ENCODE measurements around the gene FYN.

FYN gene

DNA sequence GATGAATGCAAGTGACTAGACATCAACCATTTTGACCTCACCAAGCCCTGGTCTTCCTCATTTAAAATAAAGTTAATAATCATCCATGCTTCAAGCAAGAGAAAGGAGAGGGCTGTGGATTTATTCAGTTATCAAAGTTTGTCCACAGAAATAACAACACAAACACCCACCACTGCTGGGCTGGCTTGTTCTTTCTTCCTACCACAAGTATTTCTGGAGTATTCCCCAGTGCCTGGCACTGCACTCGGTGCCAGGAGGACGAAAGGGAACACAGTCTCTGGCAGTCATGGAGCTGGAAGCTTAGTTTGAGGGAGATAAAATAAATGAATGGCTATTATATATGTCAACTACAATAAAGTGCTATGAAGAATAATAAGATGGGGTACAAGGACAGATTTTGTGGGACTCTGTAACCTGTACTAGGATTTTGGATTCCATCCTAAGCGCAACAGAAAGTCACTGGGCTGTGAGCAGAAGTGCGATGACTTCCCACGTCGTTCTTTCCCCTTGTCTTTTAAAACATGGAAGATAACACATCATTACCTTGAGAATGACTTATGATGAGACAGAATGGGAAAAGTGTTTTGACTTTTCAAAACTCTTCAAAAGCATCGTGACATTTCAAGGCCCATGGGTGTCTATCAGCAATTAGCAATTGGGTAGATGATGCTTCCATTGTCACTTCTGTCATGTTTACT, 193.1 kb downstream of the FYN start:
- Histone ChIP-seq H4K20me1 (ENCODE audit: insufficient read depth, low read length) (no peaks in the 10 kb centered on the region), H3K27me3 (ENCODE audit: insufficient read depth, low read length, poor library complexity) (no peaks in the 10 kb centered on the region), H3K79me2 (ENCODE audit: insufficient read depth, low read length) (no peaks in the 10 kb centered on the region), H3K4me1 (ENCODE audit: insufficient read depth, low read length) (no peaks in the 10 kb centered on the region), H2AFZ (ENCODE audit: low read depth, low read length) (no peak overlapping the region), H3K4me3 (ENCODE audit: low read depth in 1 of 2, low read length in 2 of 2) (no peak overlapping the region), H3K36me3 (ENCODE audit: insufficient read depth, low read length) (peaks cover 77% of the 10 kb centered on the region), H3K27ac (ENCODE audit: low read length) (no peak overlapping the region), H3K4me2 (ENCODE audit: insufficient read depth, low read length) (no peak overlapping the region), H3K9me3 (ENCODE audit: insufficient read depth, low read length, severe bottlenecking) (no peaks in the 10 kb centered on the region), H3K9ac (ENCODE audit: low read depth, low read length) (no peak overlapping the region)
- ATAC-seq (ENCODE audit: insufficient read depth, low read depth) (no peak), DNase-seq (no peak)
- TF ChIP-seq EZH2 (IDR thresholded peaks at IDR 0.05; ENCODE audit: borderline replicate concordance, low read depth, low read length, severe bottlenecking), result no peak
- TF ChIP-seq, protein P1, sequence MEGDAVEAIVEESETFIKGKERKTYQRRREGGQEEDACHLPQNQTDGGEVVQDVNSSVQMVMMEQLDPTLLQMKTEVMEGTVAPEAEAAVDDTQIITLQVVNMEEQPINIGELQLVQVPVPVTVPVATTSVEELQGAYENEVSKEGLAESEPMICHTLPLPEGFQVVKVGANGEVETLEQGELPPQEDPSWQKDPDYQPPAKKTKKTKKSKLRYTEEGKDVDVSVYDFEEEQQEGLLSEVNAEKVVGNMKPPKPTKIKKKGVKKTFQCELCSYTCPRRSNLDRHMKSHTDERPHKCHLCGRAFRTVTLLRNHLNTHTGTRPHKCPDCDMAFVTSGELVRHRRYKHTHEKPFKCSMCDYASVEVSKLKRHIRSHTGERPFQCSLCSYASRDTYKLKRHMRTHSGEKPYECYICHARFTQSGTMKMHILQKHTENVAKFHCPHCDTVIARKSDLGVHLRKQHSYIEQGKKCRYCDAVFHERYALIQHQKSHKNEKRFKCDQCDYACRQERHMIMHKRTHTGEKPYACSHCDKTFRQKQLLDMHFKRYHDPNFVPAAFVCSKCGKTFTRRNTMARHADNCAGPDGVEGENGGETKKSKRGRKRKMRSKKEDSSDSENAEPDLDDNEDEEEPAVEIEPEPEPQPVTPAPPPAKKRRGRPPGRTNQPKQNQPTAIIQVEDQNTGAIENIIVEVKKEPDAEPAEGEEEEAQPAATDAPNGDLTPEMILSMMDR (IDR thresholded peaks at IDR 0.05; ENCODE audit: borderline replicate concordance, extremely low read depth, low read length, poor library complexity, severe bottlenecking), result no peak

- H3K4me2 ChIP-seq (ENCODE audit: insufficient read depth, low read length), result no peak overlapping the region
- peaks cover 78% of the 10 kb centered on the region for H3K36me3 ChIP-seq (ENCODE audit: insufficient read depth, low read length)
- H3K79me2 ChIP-seq (ENCODE audit: insufficient read depth, low read length), result no peaks in the 10 kb centered on the region
- no peaks in the 10 kb centered on the region for H3K4me1 ChIP-seq (ENCODE audit: insufficient read depth, low read length)
- no peak for DNase-seq
- H3K27ac ChIP-seq (ENCODE audit: low read length), result no peak overlapping the region
- no peaks in the 10 kb centered on the region for H3K27me3 ChIP-seq (ENCODE audit: insufficient read depth, low read length, poor library complexity)
- no peak overlapping the region for H3K4me3 ChIP-seq (ENCODE audit: low read depth in 1 of 2, low read length in 2 of 2)
- no peak for ATAC-seq (ENCODE audit: insufficient read depth, low read depth)
- no peaks in the 10 kb centered on the region for H4K20me1 ChIP-seq (ENCODE audit: insufficient read depth, low read length)
- no peak for TF ChIP-seq EZH2 (IDR thresholded peaks at IDR 0.05; ENCODE audit: borderline replicate concordance, low read depth, low read length, severe bottlenecking)
- TF ChIP-seq, protein P1 (IDR thresholded peaks at IDR 0.05; ENCODE audit: borderline replicate concordance, extremely low read depth, low read length, poor library complexity, severe bottlenecking), result no peak
- H3K9me3 ChIP-seq (ENCODE audit: insufficient read depth, low read length, severe bottlenecking), result no peaks in the 10 kb centered on the region
- H2AFZ ChIP-seq (ENCODE audit: low read depth, low read length), result no peak overlapping the region
- H3K9ac ChIP-seq (ENCODE audit: low read depth, low read length), result no peak overlapping the region
Observed at GRCh38 chr6:111679126-111679858, 194.0 kb downstream of the FYN start.

GRCh38 chr6:111677249-111677990, 195.8 kb downstream of the FYN start:
- H3K27me3 ChIP-seq (ENCODE audit: insufficient read depth, low read length, poor library complexity), result no peaks in the 10 kb centered on the region
- DNase-seq (no peak), ATAC-seq (ENCODE audit: insufficient read depth, low read depth) (no peak)
- peaks cover 84% of the 10 kb centered on the region for H3K36me3 ChIP-seq (ENCODE audit: insufficient read depth, low read length)
- H3K9ac ChIP-seq (ENCODE audit: low read depth, low read length), result no peak overlapping the region
- TF ChIP-seq, protein P1 (IDR thresholded peaks at IDR 0.05; ENCODE audit: borderline replicate concordance, extremely low read depth, low read length, poor library complexity, severe bottlenecking), result no peak
- TF ChIP-seq EZH2 (IDR thresholded peaks at IDR 0.05; ENCODE audit: borderline replicate concordance, low read depth, low read length, severe bottlenecking), result no peak
- H3K79me2 ChIP-seq (ENCODE audit: insufficient read depth, low read length), result no peaks in the 10 kb centered on the region
- no peak overlapping the region for H2AFZ ChIP-seq (ENCODE audit: low read depth, low read length)
- peaks cover under 1% of the 10 kb centered on the region; the same call in 1 of the 2 replicates for H4K20me1 ChIP-seq (ENCODE audit: insufficient read depth, low read length)
- H3K9me3 ChIP-seq (ENCODE audit: insufficient read depth, low read length, severe bottlenecking), result no peaks in the 10 kb centered on the region
- no peak overlapping the region for H3K4me2 ChIP-seq (ENCODE audit: insufficient read depth, low read length)
- no peak overlapping the region for H3K27ac ChIP-seq (ENCODE audit: low read length)
- no peaks in the 10 kb centered on the region for H3K4me1 ChIP-seq (ENCODE audit: insufficient read depth, low read length)
- H3K4me3 ChIP-seq (ENCODE audit: low read depth in 1 of 2, low read length in 2 of 2), result no peak overlapping the region
